Liver (tissue), 9 donors: ENCODE measurements around the gene WIPF1. TPM values are rescaled to one million over a fixed set of nuclear protein-coding genes. Genes with fewer than 3 reads are reported as not detected.

Source experiments
- DNase-seq: peaks from one replicate; pipeline ENCODE4 v3.0.0-alpha.2; 2017; ENCODE audit warnings: low spot score
- H3K27ac ChIP-seq, 2 donors: one replicate each; pipeline ENCODE4 v1.7.0; 2013; ENCODE audit warnings: inconsistent platforms in 2 of 2, low read length in 2 of 2, control low read depth in 1 of 2, low read depth in 1 of 2, mild to moderate bottlenecking in 1 of 2
- H3K27me3 ChIP-seq, 4 donors: one replicate each; pipeline versions ENCODE4 v1.6.1 to v1.7.0; 2013; ENCODE audit warnings: low read length in 3 of 4, inconsistent platforms in 1 of 4, mild to moderate bottlenecking in 1 of 4, moderate library complexity in 1 of 4; ENCODE audit not compliant: control insufficient read depth in 4 of 4, insufficient read depth in 4 of 4
- H3K36me3 ChIP-seq, 4 donors: one replicate each; pipeline versions ENCODE4 v1.6.1 to v1.7.0; 2013; ENCODE audit warnings: low read length in 3 of 4, mild to moderate bottlenecking in 3 of 4, low read depth in 1 of 4, moderate library complexity in 1 of 4; ENCODE audit not compliant: control insufficient read depth in 4 of 4, insufficient read depth in 3 of 4
- H3K4me1 ChIP-seq, 4 donors: one replicate each; pipeline versions ENCODE4 v1.6.1 to v1.7.0; 2013; ENCODE audit warnings: low read length in 3 of 4, mild to moderate bottlenecking in 3 of 4, moderate library complexity in 1 of 4; ENCODE audit not compliant: control insufficient read depth in 4 of 4, insufficient read depth in 4 of 4
- H3K4me3 ChIP-seq, 3 donors: one replicate each; pipeline versions ENCODE4 v1.6.1 to v1.7.0; 2013; ENCODE audit warnings: low read length in 3 of 3, control low read depth in 1 of 3, low read depth in 1 of 3, mild to moderate bottlenecking in 1 of 3
- H3K9ac ChIP-seq, 2 donors: one replicate each; pipeline ENCODE4 v1.7.0; 2013; ENCODE audit warnings: low read length in 2 of 2, mild to moderate bottlenecking in 2 of 2, moderate library complexity in 2 of 2, control low read depth in 1 of 2, low read depth in 1 of 2
- H3K9me3 ChIP-seq, 4 donors: one replicate each; pipeline versions ENCODE4 v1.6.1 to v1.7.0; 2013; ENCODE audit warnings: low read length in 3 of 4; ENCODE audit not compliant: control insufficient read depth in 4 of 4
- EGR1 ChIP-seq, 2 donors: IDR thresholded peaks; 2 replicates each; pipeline ENCODE4 v1.6.1; 2016 to 2018; ENCODE audit warnings: antibody characterized with exemption in 2 of 2, low read depth in 2 of 2
- FOXA1 ChIP-seq: IDR thresholded peaks from 2 replicates; pipeline ENCODE4 v1.6.1; 2016; ENCODE audit warnings: antibody characterized with exemption
- FOXA2 ChIP-seq: IDR thresholded peaks from 2 replicates; pipeline ENCODE4 v1.6.1; 2016; ENCODE audit warnings: antibody characterized with exemption
- GABPA ChIP-seq, 2 donors: IDR thresholded peaks in 1 of 2; conservative IDR thresholded peaks in 1 of 2; 2 replicates each; pipeline ENCODE4 v1.6.1; 2016; ENCODE audit warnings: antibody characterized with exemption in 2 of 2, mild to moderate bottlenecking in 1 of 2, moderate library complexity in 1 of 2
- HNF4A ChIP-seq, 2 donors: conservative IDR thresholded peaks; 2 replicates each; pipeline ENCODE4 v1.6.1; 2016; ENCODE audit warnings: antibody characterized with exemption in 2 of 2, mild to moderate bottlenecking in 2 of 2
- HNF4G ChIP-seq: IDR thresholded peaks from 2 replicates; pipeline ENCODE4 v1.6.1; 2016; ENCODE audit warnings: antibody characterized with exemption
- JUND ChIP-seq, 2 donors: IDR thresholded peaks; 2 replicates each; pipeline ENCODE4 v1.6.1; 2016; ENCODE audit warnings: antibody characterized with exemption in 2 of 2
- NR2F2 ChIP-seq: IDR thresholded peaks from 2 replicates; pipeline ENCODE4 v1.6.1; 2016; ENCODE audit warnings: antibody characterized with exemption
- RXRA ChIP-seq, 2 donors: IDR thresholded peaks; 2 replicates each; pipeline ENCODE4 v1.6.1; 2017 to 2018; ENCODE audit warnings: antibody characterized with exemption in 2 of 2, mild to moderate bottlenecking in 1 of 2
- TAF1 ChIP-seq: conservative IDR thresholded peaks from 2 replicates; pipeline ENCODE4 v1.6.1; 2016; ENCODE audit warnings: antibody characterized with exemption, mild to moderate bottlenecking
- YY1 ChIP-seq: IDR thresholded peaks from 2 replicates; pipeline ENCODE4 v1.6.1; 2016; ENCODE audit warnings: antibody characterized with exemption, mild to moderate bottlenecking
- WGBS: extraction: QIAGEN DNeasy Blood & Tissue Kit; methylation state at CpG from one replicate; pipeline ENCODE4 v1.1.7; 2013; 5-methylcytosine and 5-hydroxymethylcytosine counted together
- polyA plus RNA-seq, 2 donors: library from polyadenylated mRNA; stranded (reverse) in 1 of 2; unstranded in 1 of 2; fragments of 200-250 nt in 1 of 2; fragments of >200 nt in 1 of 2; fragmentation: Nextera tagmentation in 1 of 2; extraction: Ambion mirVana in 1 of 2; gene quantifications; one replicate each; pipeline versions ENCODE4 v1.2.1 to v1.2.3, GENCODE V29; 2013 to 2015
- total RNA-seq, 2 donors: library from RNA; depleted of rRNA; stranded (reverse); fragments of >200 nt; gene quantifications; one replicate each; pipeline ENCODE4 v1.2.3, GENCODE V29; 2014
- TF ChIP-seq, protein P1 (sequence below): IDR thresholded peaks from 2 replicates; pipeline ENCODE4 v1.6.1; 2016; ENCODE audit warnings: antibody characterized with exemption
- TF ChIP-seq, protein P2 (sequence below): IDR thresholded peaks from 2 replicates; pipeline ENCODE4 v1.6.1; 2016; ENCODE audit warnings: antibody characterized with exemption
- TF ChIP-seq, protein P3 (sequence below): IDR thresholded peaks from 2 replicates; pipeline ENCODE4 v1.6.1; 2016; ENCODE audit warnings: antibody characterized with exemption, mild to moderate bottlenecking
- TF ChIP-seq, protein P4 (sequence below): fragments of 150-350 bp; IDR thresholded peaks from 2 replicates; pipeline ENCODE4 v1.5.1; 2017; ENCODE audit warnings: improper control_type of control experiment, low read depth, low read length; ENCODE audit not compliant: missing input control
- donor health status: healthy.
- donor health status: healthy.
- donor health status: healthy.
- donor health status: healthy.
- donor health status: healthy.

WIPF1 gene
- total and polyA plus RNA-seq, 4 donors = 4.7 to 7.7 (median 6.3) TPM

DNA sequence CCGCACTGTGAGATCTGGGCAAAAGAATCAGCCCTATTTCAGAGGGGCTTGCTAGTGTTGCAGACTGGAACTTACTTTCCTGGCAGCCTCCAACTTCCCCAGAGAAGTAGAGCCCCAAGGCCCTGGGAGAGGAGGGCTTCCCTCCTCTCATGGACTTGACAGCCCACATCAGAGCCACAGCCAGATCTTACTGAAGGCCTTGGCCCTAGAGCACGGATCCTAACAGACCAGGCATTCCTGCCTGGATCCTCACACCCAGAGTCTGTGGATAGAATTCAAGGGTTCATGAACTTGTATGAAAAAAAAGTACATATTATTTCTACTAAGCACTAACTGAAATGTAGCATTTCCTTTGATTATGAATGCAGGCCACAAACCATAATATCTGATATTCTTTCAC is 8.3 kb downstream of the WIPF1 start:
- H3K4me1 ChIP-seq = peaks cover 0 to 14% (median 10%) of the 10 kb centered on the region in 4 donors
- no peak overlapping the region for H3K27ac ChIP-seq
- WGBS = 82% methylated on average over 2 of the region's 2 CpGs
- TF ChIP-seq RXRA (IDR thresholded peaks at IDR 0.05) (peak in 1 of 2 donors; percentile 9), EGR1 (IDR thresholded peaks at IDR 0.05; ENCODE audit: low read depth in 2 of 2) (no peak)
- H3K36me3 ChIP-seq = no peaks in the 10 kb centered on the region
- H3K4me3 ChIP-seq = no peak overlapping the region
- H3K27me3 ChIP-seq = no peaks in the 10 kb centered on the region
- no peaks in the 10 kb centered on the region for H3K9me3 ChIP-seq
- DNase-seq = no peak
- H3K9ac ChIP-seq = no peak overlapping the region

DNA sequence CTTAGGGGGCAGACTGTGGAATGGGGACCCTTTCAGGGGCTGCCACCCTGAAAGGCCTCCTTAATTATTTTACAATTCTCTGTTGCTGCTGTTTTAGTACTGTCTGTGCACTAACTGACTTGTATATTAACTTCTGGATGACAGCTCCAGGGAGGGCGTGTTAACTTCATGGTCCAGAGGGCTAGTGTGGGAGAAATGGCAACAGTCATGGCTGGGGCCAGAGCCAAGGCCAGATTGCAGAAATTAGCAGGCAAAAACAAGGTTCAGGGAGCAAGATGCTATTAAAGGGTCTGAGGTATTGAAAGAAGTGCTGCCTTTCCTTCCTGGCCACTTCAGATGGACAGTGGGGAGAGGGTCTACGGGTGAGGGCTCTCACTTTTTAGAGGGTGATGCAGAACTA is 9.1 kb downstream of the WIPF1 start:
- H3K9me3 ChIP-seq = no peaks in the 10 kb centered on the region
- no peak overlapping the region for H3K4me3 ChIP-seq
- no peak overlapping the region for H3K9ac ChIP-seq
- TF ChIP-seq RXRA (IDR thresholded peaks at IDR 0.05) (no peak), EGR1 (IDR thresholded peaks at IDR 0.05; ENCODE audit: low read depth in 2 of 2) (no peak), NR2F2 (no peak), FOXA1 (no peak), YY1 (no peak), HNF4G (no peak), FOXA2 (no peak), HNF4A (conservative IDR thresholded peaks at IDR 0.05) (no peak), TAF1 (no peak), JUND (IDR thresholded peaks at IDR 0.05) (no peak), GABPA (IDR thresholded peaks at IDR 0.05 in 1 of 2, conservative IDR thresholded peaks at IDR 0.05 in 1 of 2) (no peak)
- TF ChIP-seq, protein P1, sequence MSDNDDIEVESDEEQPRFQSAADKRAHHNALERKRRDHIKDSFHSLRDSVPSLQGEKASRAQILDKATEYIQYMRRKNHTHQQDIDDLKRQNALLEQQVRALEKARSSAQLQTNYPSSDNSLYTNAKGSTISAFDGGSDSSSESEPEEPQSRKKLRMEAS = no peak
- TF ChIP-seq, protein P2, sequence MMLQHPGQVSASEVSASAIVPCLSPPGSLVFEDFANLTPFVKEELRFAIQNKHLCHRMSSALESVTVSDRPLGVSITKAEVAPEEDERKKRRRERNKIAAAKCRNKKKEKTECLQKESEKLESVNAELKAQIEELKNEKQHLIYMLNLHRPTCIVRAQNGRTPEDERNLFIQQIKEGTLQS = no peak
- TF ChIP-seq, protein P3, sequence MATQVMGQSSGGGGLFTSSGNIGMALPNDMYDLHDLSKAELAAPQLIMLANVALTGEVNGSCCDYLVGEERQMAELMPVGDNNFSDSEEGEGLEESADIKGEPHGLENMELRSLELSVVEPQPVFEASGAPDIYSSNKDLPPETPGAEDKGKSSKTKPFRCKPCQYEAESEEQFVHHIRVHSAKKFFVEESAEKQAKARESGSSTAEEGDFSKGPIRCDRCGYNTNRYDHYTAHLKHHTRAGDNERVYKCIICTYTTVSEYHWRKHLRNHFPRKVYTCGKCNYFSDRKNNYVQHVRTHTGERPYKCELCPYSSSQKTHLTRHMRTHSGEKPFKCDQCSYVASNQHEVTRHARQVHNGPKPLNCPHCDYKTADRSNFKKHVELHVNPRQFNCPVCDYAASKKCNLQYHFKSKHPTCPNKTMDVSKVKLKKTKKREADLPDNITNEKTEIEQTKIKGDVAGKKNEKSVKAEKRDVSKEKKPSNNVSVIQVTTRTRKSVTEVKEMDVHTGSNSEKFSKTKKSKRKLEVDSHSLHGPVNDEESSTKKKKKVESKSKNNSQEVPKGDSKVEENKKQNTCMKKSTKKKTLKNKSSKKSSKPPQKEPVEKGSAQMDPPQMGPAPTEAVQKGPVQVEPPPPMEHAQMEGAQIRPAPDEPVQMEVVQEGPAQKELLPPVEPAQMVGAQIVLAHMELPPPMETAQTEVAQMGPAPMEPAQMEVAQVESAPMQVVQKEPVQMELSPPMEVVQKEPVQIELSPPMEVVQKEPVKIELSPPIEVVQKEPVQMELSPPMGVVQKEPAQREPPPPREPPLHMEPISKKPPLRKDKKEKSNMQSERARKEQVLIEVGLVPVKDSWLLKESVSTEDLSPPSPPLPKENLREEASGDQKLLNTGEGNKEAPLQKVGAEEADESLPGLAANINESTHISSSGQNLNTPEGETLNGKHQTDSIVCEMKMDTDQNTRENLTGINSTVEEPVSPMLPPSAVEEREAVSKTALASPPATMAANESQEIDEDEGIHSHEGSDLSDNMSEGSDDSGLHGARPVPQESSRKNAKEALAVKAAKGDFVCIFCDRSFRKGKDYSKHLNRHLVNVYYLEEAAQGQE = no peak
- TF ChIP-seq, protein P4, sequence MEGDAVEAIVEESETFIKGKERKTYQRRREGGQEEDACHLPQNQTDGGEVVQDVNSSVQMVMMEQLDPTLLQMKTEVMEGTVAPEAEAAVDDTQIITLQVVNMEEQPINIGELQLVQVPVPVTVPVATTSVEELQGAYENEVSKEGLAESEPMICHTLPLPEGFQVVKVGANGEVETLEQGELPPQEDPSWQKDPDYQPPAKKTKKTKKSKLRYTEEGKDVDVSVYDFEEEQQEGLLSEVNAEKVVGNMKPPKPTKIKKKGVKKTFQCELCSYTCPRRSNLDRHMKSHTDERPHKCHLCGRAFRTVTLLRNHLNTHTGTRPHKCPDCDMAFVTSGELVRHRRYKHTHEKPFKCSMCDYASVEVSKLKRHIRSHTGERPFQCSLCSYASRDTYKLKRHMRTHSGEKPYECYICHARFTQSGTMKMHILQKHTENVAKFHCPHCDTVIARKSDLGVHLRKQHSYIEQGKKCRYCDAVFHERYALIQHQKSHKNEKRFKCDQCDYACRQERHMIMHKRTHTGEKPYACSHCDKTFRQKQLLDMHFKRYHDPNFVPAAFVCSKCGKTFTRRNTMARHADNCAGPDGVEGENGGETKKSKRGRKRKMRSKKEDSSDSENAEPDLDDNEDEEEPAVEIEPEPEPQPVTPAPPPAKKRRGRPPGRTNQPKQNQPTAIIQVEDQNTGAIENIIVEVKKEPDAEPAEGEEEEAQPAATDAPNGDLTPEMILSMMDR = no peak
- H3K27ac ChIP-seq = no peak overlapping the region
- no peaks in the 10 kb centered on the region for H3K27me3 ChIP-seq
- peaks cover 0 to 15% (median 10%) of the 10 kb centered on the region in 4 donors for H3K4me1 ChIP-seq
- no peak for DNase-seq
- H3K36me3 ChIP-seq = no peaks in the 10 kb centered on the region
- 86% methylated on average over 2 of the region's 2 CpGs for WGBS
